Dendritic cell treated with granulocyte-macrophage colony-stimulating factor and Interleukin-4, amounts not matched to agents 40 ng/mL and 50 ng/mL, for 4 days (primary cell): ENCODE measurements around the gene SH3RF1.

Experiments used
- H3K27ac Mint-ChIP-seq: one replicate; pipeline ENCODE4 v1.8.0; 2022; ENCODE audit warnings: mild to moderate bottlenecking, mixed read lengths
- H3K27me3 Mint-ChIP-seq: one replicate; pipeline ENCODE4 v1.8.0; 2022; ENCODE audit warnings: mild to moderate bottlenecking, mixed read lengths
- H3K36me3 Mint-ChIP-seq: one replicate; pipeline ENCODE4 v1.8.0; 2022; ENCODE audit warnings: low read depth, mixed read lengths
- H3K4me1 Mint-ChIP-seq: one replicate; pipeline ENCODE4 v1.8.0; 2022; ENCODE audit warnings: low read depth, mixed read lengths
- H3K4me3 Mint-ChIP-seq: one replicate; pipeline ENCODE4 v1.8.0; 2022; ENCODE audit warnings: mild to moderate bottlenecking, moderate library complexity, mixed read lengths
- H3K9me3 Mint-ChIP-seq: one replicate; pipeline ENCODE4 v1.8.0; 2022; ENCODE audit warnings: mixed read lengths
- intact Hi-C: fragments of 100-400 bp; cut with micrococcal nuclease; formaldehyde crosslinking; loops from one replicate; pipeline ENCODE4 v1.15.0; 2022

SH3RF1 gene

GRCh38 chr4:169251291-169252235 lies 19.2 kb downstream of the SH3RF1 start:
- H3K9me3 Mint-ChIP-seq = no peaks in the 10 kb centered on the region
- H3K36me3 Mint-ChIP-seq = no peaks in the 10 kb centered on the region
- no peak overlapping the region for H3K4me3 Mint-ChIP-seq
- H3K27ac Mint-ChIP-seq = no peak overlapping the region
- peaks cover 13% of the 10 kb centered on the region for H3K4me1 Mint-ChIP-seq
- intact Hi-C loops = no loop called here
- no peaks in the 10 kb centered on the region for H3K27me3 Mint-ChIP-seq

DNA sequence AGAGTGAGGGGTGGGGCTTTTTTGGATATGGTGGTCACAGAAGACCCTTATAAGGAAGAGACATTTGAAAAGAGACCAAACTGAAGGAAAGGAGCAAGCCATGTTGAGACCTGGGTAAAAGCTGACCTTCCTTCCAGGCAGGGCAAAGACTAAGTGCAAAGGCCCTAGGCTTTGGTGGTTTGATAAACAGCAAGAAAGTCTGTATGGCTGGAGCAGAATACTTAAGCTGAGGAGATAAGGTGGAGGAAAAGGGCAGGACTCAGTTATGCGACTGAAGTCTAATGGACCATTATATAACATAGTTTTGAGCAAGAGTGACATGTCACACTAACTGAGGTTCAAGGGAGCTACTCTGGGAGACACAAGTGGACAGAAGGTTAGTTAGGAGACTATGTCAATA lies 20.0 kb downstream of the SH3RF1 start:
- no peak overlapping the region for H3K27ac Mint-ChIP-seq
- H3K4me1 Mint-ChIP-seq = peaks cover 12% of the 10 kb centered on the region
- no peaks in the 10 kb centered on the region for H3K36me3 Mint-ChIP-seq
- no peaks in the 10 kb centered on the region for H3K9me3 Mint-ChIP-seq
- no peaks in the 10 kb centered on the region for H3K27me3 Mint-ChIP-seq
- H3K4me3 Mint-ChIP-seq = no peak overlapping the region
- intact Hi-C loops = no loop called here

DNA sequence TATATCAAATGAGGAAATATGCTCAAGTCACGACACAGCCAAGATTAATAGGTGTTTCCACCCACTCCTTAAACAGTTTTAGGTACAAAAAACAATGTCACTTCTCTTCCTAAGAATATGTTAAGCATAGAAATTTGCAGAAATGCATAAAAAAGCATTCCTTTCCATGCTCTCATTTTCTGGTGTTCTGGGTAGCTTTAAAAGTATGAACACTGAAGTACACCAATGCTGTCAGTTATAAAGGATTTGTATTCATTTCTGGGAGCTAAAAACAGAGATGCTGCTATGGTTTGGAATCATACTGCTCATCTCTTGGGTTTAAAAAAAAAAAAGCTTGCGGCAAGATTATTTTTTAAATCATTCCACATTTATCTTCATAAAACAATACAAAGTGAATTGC lies 20.8 kb downstream of the SH3RF1 start:
- no peak overlapping the region for H3K4me3 Mint-ChIP-seq
- peaks cover 6% of the 10 kb centered on the region for H3K4me1 Mint-ChIP-seq
- no peaks in the 10 kb centered on the region for H3K27me3 Mint-ChIP-seq
- H3K36me3 Mint-ChIP-seq = no peaks in the 10 kb centered on the region
- H3K9me3 Mint-ChIP-seq = no peaks in the 10 kb centered on the region
- H3K27ac Mint-ChIP-seq = no peak overlapping the region
- intact Hi-C loops = no loop called here

- intact Hi-C loops = no loop called here
- H3K27me3 Mint-ChIP-seq = no peaks in the 10 kb centered on the region
- H3K9me3 Mint-ChIP-seq = no peaks in the 10 kb centered on the region
- no peaks in the 10 kb centered on the region for H3K36me3 Mint-ChIP-seq
- no peak overlapping the region for H3K4me3 Mint-ChIP-seq
- H3K4me1 Mint-ChIP-seq = peaks cover 2% of the 10 kb centered on the region
- H3K27ac Mint-ChIP-seq = no peak overlapping the region
Observed at GRCh38 chr4:169249214-169249973, 21.4 kb downstream of the SH3RF1 start.

GRCh38 chr4:169248645-169249044 lies 22.1 kb downstream of the SH3RF1 start:
- H3K27me3 Mint-ChIP-seq = no peaks in the 10 kb centered on the region
- no peaks in the 10 kb centered on the region for H3K36me3 Mint-ChIP-seq
- no peaks in the 10 kb centered on the region for H3K9me3 Mint-ChIP-seq
- H3K27ac Mint-ChIP-seq = no peak overlapping the region
- peaks cover 9% of the 10 kb centered on the region for H3K4me1 Mint-ChIP-seq
- no peak overlapping the region for H3K4me3 Mint-ChIP-seq
- intact Hi-C loops = no loop called here

DNA sequence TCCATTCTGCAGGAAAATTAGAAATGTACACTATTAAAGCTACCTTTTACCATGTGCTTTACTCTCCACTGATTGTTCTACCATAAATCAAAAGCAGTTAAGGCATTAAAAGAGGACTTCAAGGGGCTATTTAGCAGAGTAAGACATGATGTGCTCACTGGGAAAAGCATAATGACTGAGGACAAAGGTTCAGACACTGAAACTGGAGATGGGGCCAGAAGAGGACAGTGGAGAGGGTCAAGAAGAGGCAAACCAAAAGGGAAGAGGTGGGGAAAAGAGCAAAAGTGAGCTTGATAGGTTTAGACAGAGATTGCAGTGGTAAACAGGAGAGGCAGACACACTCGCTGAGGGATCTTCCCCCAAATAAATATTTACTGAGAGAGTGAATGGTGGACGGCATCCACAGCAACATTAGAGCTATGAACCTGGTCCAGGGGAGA lies 23.8 kb downstream of the SH3RF1 start:
- H3K27me3 Mint-ChIP-seq = no peaks in the 10 kb centered on the region
- H3K27ac Mint-ChIP-seq = no peak overlapping the region
- no peaks in the 10 kb centered on the region for H3K36me3 Mint-ChIP-seq
- H3K4me1 Mint-ChIP-seq = peaks cover 9% of the 10 kb centered on the region
- H3K9me3 Mint-ChIP-seq = no peaks in the 10 kb centered on the region
- H3K4me3 Mint-ChIP-seq = no peak overlapping the region
- intact Hi-C loops = no loop called here

DNA sequence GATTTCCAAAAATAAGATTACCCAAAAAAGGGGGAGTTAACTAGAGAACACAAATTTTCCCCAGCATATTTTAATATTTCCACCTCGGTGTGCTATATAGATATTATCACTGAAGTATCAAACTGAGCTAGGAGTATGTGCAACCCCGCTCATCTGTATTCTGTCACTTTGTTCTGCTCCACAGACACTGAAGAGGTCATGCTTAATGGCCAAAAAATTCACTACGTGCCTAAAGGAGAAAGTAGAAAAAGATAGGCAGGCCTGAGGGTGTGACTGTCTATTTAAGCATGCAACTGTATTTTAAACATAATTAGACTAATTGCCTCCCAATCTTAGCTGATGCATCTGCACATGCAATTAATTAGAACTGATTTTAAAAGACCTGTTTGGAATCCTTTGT lies 24.5 kb downstream of the SH3RF1 start:
- intact Hi-C loops = no loop called here
- H3K27me3 Mint-ChIP-seq = no peaks in the 10 kb centered on the region
- H3K4me1 Mint-ChIP-seq = peaks cover 9% of the 10 kb centered on the region
- no peak overlapping the region for H3K27ac Mint-ChIP-seq
- no peak overlapping the region for H3K4me3 Mint-ChIP-seq
- H3K36me3 Mint-ChIP-seq = no peaks in the 10 kb centered on the region
- no peaks in the 10 kb centered on the region for H3K9me3 Mint-ChIP-seq

- Mint-ChIP-seq H3K9me3 (no peaks in the 10 kb centered on the region), H3K27ac (no peak overlapping the region), H3K27me3 (no peaks in the 10 kb centered on the region), H3K36me3 (no peaks in the 10 kb centered on the region), H3K4me3 (no peak overlapping the region), H3K4me1 (peaks cover 9% of the 10 kb centered on the region)
- intact Hi-C loops = no loop called here
Observed at GRCh38 chr4:169245061-169245460, 25.7 kb downstream of the SH3RF1 start.

GRCh38 chr4:169243825-169244609 lies 26.7 kb downstream of the SH3RF1 start:
- Mint-ChIP-seq H3K27ac (no peak overlapping the region), H3K36me3 (no peaks in the 10 kb centered on the region), H3K27me3 (no peaks in the 10 kb centered on the region), H3K4me3 (no peak overlapping the region), H3K9me3 (no peaks in the 10 kb centered on the region), H3K4me1 (peaks cover 9% of the 10 kb centered on the region)
- intact Hi-C loops = no loop called here

GRCh38 chr4:169241464-169241863 lies 29.3 kb downstream of the SH3RF1 start:
- no peaks in the 10 kb centered on the region for H3K9me3 Mint-ChIP-seq
- no peak overlapping the region for H3K27ac Mint-ChIP-seq
- H3K4me1 Mint-ChIP-seq = peaks cover 15% of the 10 kb centered on the region
- no peaks in the 10 kb centered on the region for H3K36me3 Mint-ChIP-seq
- H3K27me3 Mint-ChIP-seq = no peaks in the 10 kb centered on the region
- intact Hi-C loops = no loop called here
- H3K4me3 Mint-ChIP-seq = no peak overlapping the region

GRCh38 chr4:169239221-169239905 lies 31.4 kb downstream of the SH3RF1 start:
- peaks cover 13% of the 10 kb centered on the region for H3K4me1 Mint-ChIP-seq
- no peaks in the 10 kb centered on the region for H3K27me3 Mint-ChIP-seq
- no peaks in the 10 kb centered on the region for H3K36me3 Mint-ChIP-seq
- H3K9me3 Mint-ChIP-seq = no peaks in the 10 kb centered on the region
- H3K4me3 Mint-ChIP-seq = no peak overlapping the region
- H3K27ac Mint-ChIP-seq = no peak overlapping the region
- intact Hi-C loops = no loop called here

- Mint-ChIP-seq H3K36me3 (no peaks in the 10 kb centered on the region), H3K9me3 (no peaks in the 10 kb centered on the region), H3K27me3 (no peaks in the 10 kb centered on the region), H3K4me1 (peaks cover 6% of the 10 kb centered on the region), H3K4me3 (no peak overlapping the region), H3K27ac (no peak overlapping the region)
- intact Hi-C loops = no loop called here
Observed at GRCh38 chr4:169238445-169238844, 32.3 kb downstream of the SH3RF1 start.

GRCh38 chr4:169236873-169237626 lies 33.7 kb downstream of the SH3RF1 start:
- Mint-ChIP-seq H3K27me3 (no peaks in the 10 kb centered on the region), H3K4me3 (no peak overlapping the region), H3K4me1 (peaks cover 6% of the 10 kb centered on the region), H3K36me3 (no peaks in the 10 kb centered on the region), H3K27ac (no peak overlapping the region), H3K9me3 (no peaks in the 10 kb centered on the region)
- intact Hi-C loops = no loop called here
